ENCODE measurements around the gene PTGFR.

The PTGFR gene, protein sequence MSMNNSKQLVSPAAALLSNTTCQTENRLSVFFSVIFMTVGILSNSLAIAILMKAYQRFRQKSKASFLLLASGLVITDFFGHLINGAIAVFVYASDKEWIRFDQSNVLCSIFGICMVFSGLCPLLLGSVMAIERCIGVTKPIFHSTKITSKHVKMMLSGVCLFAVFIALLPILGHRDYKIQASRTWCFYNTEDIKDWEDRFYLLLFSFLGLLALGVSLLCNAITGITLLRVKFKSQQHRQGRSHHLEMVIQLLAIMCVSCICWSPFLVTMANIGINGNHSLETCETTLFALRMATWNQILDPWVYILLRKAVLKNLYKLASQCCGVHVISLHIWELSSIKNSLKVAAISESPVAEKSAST

DNA sequence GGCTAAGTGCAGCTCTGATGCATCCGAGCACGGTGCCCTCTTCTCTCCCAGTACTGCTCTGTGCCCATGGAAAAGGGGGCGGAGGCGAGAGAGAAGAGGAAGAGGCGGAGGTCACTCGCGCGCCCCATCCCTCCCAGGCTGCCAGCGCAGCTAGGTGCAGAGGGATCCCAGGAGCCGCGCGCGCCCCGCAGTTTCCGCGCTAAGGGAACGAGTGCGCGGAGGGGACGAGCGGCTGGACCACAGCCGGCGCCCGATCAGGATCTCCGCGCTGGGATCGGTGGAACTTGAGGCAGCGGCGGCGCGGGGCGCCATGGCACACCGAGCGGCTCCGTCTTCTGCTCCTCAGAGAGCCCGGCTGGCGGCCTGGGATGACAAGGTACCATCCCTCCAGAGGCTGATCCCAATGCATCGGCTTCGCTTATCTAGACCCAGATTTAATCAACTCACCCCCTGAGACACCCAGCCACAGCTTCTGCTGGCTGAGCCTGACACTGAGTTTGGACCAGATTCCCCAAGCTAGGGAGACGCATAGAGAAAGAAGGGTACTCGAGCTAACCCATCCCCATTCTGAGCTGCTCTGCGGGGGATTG lies at the start of gene PTGFR:
PTGFR (plus strand) TSS at position 114 of the 590 bp plus-strand sequence. CDS start 1,770 bp downstream, outside the sequence.
- TF ChIP-seq, protein P1, sequence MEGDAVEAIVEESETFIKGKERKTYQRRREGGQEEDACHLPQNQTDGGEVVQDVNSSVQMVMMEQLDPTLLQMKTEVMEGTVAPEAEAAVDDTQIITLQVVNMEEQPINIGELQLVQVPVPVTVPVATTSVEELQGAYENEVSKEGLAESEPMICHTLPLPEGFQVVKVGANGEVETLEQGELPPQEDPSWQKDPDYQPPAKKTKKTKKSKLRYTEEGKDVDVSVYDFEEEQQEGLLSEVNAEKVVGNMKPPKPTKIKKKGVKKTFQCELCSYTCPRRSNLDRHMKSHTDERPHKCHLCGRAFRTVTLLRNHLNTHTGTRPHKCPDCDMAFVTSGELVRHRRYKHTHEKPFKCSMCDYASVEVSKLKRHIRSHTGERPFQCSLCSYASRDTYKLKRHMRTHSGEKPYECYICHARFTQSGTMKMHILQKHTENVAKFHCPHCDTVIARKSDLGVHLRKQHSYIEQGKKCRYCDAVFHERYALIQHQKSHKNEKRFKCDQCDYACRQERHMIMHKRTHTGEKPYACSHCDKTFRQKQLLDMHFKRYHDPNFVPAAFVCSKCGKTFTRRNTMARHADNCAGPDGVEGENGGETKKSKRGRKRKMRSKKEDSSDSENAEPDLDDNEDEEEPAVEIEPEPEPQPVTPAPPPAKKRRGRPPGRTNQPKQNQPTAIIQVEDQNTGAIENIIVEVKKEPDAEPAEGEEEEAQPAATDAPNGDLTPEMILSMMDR (IDR thresholded peaks at IDR 0.05; ENCODE audit: extremely low read depth, missing control alignments), result no peak
- DNase-seq (ENCODE audit: low spot score), result no peak

DNA sequence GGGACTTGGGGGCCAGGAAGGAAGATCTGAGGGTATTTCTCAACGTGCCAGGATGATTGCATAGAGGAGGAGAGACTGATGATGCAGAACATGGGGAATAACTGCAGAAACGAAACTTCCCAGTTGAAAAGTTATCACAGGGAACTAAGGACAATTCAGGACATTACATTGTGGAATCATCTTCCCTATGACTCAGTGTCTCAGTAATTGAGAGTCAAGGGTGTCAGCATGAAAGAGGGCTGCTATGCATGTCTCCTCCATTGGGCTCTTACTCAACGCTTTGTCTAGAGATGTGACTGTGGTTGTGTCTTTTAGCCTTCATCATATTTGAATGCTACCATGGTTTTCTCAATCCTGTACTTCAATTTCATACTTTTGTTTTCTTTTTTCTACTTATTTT lies 48.9 kb upstream of the PTGFR start:
- TF ChIP-seq, protein P1 (IDR thresholded peaks at IDR 0.05; ENCODE audit: extremely low read depth, missing control alignments), result no peak
- DNase-seq (ENCODE audit: low spot score), result no peak

DNA sequence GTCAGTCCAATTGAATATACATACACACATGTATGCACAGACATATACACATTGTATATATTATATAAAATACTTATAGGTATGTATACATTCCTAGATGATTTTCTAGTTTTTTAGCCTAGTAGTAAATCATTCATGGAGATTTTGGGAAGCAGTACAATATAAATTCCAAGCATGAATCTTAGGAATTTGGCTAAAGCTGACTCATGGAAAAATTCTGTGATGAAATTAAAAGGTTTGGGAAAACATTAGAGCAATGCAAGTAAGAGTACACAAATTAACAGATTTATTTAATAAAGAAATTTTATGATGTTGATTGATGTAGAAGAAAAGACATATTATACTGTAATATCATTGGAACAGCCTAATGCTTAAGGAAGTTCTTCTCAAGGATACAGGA lies 43.7 kb upstream of the PTGFR start:
- DNase-seq (ENCODE audit: low spot score), result no peak
- TF ChIP-seq, protein P1 (IDR thresholded peaks at IDR 0.05; ENCODE audit: extremely low read depth, missing control alignments), result no peak

DNA sequence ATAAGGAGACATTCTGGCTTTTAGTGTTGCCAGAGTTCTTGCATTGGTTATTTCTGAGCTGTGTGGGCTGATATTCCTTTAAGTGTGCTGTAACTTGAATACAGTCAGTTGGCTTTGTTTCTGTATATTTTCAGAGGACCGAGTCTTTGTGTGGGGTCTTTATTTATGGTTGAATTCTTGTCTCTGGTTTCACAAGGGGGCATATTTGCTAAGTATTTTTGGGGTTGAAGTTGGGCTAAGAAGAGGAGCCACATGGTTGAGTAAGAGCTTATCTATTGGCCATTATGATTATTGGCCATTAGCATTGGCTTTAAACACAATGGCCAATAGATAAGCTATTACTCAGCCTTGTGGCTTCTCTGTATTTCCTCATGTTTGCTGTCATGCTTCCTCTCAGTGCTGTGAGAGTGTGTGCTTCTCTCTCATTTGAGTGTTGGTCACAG lies 26.3 kb upstream of the PTGFR start:
- no peak for DNase-seq (ENCODE audit: low spot score)
- TF ChIP-seq, protein P1 (IDR thresholded peaks at IDR 0.05; ENCODE audit: extremely low read depth, missing control alignments), result no peak

DNA sequence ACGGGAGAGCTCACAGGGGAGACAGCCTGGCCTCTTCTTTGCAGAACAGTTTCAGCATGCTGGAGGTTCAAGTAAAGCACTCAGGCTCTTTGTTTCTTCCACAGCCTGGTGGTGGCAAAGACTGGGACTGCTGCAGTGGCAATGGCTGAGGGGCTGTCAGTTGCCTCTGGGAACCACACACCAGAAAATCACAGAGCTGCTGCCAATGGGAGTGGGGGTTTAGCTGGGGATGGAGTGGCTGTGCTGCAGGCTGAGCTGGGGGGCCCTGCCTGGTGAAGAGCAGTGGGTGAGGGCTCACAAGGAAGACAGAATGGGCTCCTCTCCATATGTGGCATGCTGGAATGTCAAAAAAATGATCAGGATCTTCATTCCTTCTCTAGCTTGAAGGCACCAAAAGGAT lies 25.6 kb upstream of the PTGFR start:
- DNase-seq (ENCODE audit: low spot score), result no peak

DNA sequence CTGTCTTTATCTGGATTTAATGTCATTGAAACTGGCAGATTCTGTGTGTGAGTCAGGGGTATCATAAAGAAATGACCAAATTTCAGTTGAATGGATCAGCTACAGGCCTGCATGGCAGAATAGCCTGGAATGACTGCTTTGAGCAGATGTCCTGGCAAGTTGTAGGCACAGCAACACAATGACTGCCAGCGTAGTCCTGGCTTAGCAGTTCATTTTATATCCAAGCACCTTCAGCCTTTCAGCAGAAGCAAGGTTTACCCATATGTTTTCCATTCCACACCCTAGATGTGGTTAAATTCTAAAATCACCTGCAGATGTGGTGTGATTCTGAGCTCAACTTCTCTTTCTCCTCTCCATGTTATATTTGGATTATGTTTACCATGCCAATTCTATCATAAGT lies 22.3 kb upstream of the PTGFR start:
- DNase-seq (ENCODE audit: low spot score), result no peak
- TF ChIP-seq, protein P1 (IDR thresholded peaks at IDR 0.05; ENCODE audit: extremely low read depth, missing control alignments), result no peak

More for the DNA sequence above, 25.6 kb upstream of the PTGFR start:
- TF ChIP-seq, protein P1 (IDR thresholded peaks at IDR 0.05; ENCODE audit: extremely low read depth, missing control alignments), result no peak

DNA sequence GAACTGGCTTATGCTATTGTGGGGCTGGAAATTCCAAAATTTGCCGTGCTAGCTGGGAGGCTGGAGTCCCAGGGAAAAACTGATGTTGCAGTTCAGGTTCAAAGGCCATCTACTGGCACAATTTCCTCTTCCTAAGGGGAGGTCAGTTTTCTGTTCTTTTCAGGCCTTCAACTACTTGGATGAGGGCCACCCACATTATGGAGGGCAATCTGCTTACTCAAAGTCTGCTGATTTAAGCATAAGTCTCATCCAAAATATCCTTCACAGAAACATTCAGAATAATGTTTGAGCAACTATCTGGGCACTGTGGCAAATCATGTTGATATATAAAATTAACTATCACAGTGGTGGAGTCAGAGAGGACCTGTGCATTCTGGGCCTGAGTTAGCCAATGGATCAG lies 21.2 kb upstream of the PTGFR start:
- TF ChIP-seq, protein P1 (IDR thresholded peaks at IDR 0.05; ENCODE audit: extremely low read depth, missing control alignments), result no peak

More for the DNA sequence above, 21.2 kb upstream of the PTGFR start:
- DNase-seq (ENCODE audit: low spot score), result no peak

Measured in GM20000 (cell line).